Thyroid gland (tissue), 4 donors: ENCODE data around the gene RBP4. TPM values are rescaled to one million over a fixed set of nuclear protein-coding genes. Genes with fewer than 3 reads are reported as not detected.
A peak's percentile ranks its signal among the peaks of the same experiment; 100 is the strongest.

ENCODE experiments used
- DNase-seq, 2 donors: peaks; one replicate each; pipeline ENCODE4 v3.0.0-alpha.2; 2019
- H3K27ac ChIP-seq, 3 donors: fragments of 200-600 bp; sonication (generic); 1 replicate in 2 of 3; 2 replicates in 1 of 3; pipeline ENCODE4 v1.5.1; 2016 to 2019; ENCODE audit warnings: mild to moderate bottlenecking in 1 of 3, moderate library complexity in 1 of 3
- H3K27me3 ChIP-seq: fragments of 200-600 bp; sonication (generic); one replicate; pipeline ENCODE4 v1.5.1; 2019
- H3K36me3 ChIP-seq, 2 donors: fragments of 200-600 bp; sonication (generic); one replicate each; pipeline ENCODE4 v1.5.1; 2016 to 2019
- H3K4me1 ChIP-seq, 2 donors: fragments of 200-600 bp; sonication (generic); one replicate each; pipeline ENCODE4 v1.5.1; 2017 to 2019
- H3K4me3 ChIP-seq, 3 donors: fragments of 200-600 bp; sonication (generic); replicated peaks in 1 of 3; 1 replicate in 2 of 3; 2 replicates in 1 of 3; pipeline ENCODE4 v1.5.1; 2016; ENCODE audit warnings: mild to moderate bottlenecking in 1 of 3
- H3K9me3 ChIP-seq: fragments of 200-600 bp; sonication (generic); one replicate; pipeline ENCODE4 v1.5.1; 2017
- POLR2A ChIP-seq, 2 donors: fragments of 450-650 bp; IDR thresholded peaks; one replicate each; pipeline ENCODE4 v1.6.1; 2017; ENCODE audit warnings: antibody characterized with exemption in 2 of 2, mild to moderate bottlenecking in 2 of 2, moderate library complexity in 1 of 2
- WGBS, 2 donors: methylation state at CpG; one replicate each; pipeline ENCODE4 v1.1.5; 2017; 5-methylcytosine and 5-hydroxymethylcytosine counted together
- intact Hi-C: fragments of 100-400 bp; cut with DNase I; formaldehyde crosslinking; loops from one replicate; pipeline ENCODE4 v1.15.1; 2023
- total RNA-seq, 4 donors: library from RNA; depleted of rRNA; stranded (reverse); fragments of >200 nt; gene quantifications; one replicate each; pipeline ENCODE4 v1.2.3, GENCODE V29; 2016
- TF ChIP-seq, protein P1 (sequence below), 6 experiments: fragments of 200-600 bp in 3 of 6; fragments of 450-650 bp in 3 of 6; sonication (generic) in 3 of 6; IDR thresholded peaks; one replicate each; pipeline ENCODE4 v1.5.1; 2016 to 2019; ENCODE audit warnings: antibody characterized with exemption in 6 of 6, mild to moderate bottlenecking in 2 of 6, inconsistent platforms in 1 of 6, moderate library complexity in 1 of 6

RBP4 gene
- total RNA-seq, 4 donors from 2014 or later: 1.9 to 5.5 (median 5.3) TPM

DNA sequence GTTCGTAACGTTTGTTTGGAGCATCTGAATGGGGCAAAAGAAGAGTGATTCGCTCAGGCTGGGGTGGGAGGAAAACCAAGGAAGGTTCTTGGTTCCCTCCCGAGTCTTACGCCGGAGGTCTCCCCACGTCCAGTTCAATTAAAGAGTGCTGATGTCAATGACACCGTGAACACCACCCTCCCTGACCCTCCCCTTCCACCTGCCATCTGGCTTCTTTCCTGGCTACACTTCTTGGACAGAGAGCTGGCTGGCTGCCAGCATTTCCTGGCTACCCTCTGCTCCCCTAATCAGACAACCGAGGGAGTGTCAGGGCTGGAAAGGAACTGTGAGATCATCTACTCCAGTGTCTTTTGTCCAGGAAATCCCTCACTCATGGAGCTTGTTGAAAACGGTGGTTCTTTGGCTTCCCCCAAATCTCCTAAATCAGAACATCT, 58.7 kb downstream of the RBP4 start:
- Histone ChIP-seq H3K4me3 (no peak overlapping the region), H3K36me3 (no peaks in the 10 kb centered on the region), H3K9me3 (no peaks in the 10 kb centered on the region), H3K4me1 (peaks cover 4 to 6% of the 10 kb centered on the region in 2 donors), H3K27me3 (no peaks in the 10 kb centered on the region), H3K27ac (no peak overlapping the region)
- DNase-seq: peak; percentile 54 to 55
- 13 to 18% methylated on average over 10 of the region's 10 CpGs for WGBS, 2 donors
- intact Hi-C loops: no loop called here
- no peak for TF ChIP-seq POLR2A (IDR thresholded peaks at IDR 0.05)
- TF ChIP-seq, protein P1, sequence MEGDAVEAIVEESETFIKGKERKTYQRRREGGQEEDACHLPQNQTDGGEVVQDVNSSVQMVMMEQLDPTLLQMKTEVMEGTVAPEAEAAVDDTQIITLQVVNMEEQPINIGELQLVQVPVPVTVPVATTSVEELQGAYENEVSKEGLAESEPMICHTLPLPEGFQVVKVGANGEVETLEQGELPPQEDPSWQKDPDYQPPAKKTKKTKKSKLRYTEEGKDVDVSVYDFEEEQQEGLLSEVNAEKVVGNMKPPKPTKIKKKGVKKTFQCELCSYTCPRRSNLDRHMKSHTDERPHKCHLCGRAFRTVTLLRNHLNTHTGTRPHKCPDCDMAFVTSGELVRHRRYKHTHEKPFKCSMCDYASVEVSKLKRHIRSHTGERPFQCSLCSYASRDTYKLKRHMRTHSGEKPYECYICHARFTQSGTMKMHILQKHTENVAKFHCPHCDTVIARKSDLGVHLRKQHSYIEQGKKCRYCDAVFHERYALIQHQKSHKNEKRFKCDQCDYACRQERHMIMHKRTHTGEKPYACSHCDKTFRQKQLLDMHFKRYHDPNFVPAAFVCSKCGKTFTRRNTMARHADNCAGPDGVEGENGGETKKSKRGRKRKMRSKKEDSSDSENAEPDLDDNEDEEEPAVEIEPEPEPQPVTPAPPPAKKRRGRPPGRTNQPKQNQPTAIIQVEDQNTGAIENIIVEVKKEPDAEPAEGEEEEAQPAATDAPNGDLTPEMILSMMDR (IDR thresholded peaks at IDR 0.05): no peak

Other genes with a start within 250 kb of the RBP4 start
- 100 to 1,000 TPM in 2 of 4 donors, 10 to 100 TPM in 2; 72.3 to 210 (median 118) TPM for gene MYOF, start 118.9 kb downstream of the RBP4 start, total RNA-seq
- 1 to 10 TPM in 2 of 4 donors, under 1 TPM in 1, not detected in 1; 0.11 to 2.1 (median 1.0) TPM for gene CEP55, start 104.6 kb downstream of the RBP4 start, total RNA-seq
- gene FFAR4, start 34.6 kb downstream of the RBP4 start, total RNA-seq: under 1 TPM in 3 of 4 donors, not detected in 1; 0.15 to 0.78 (median 0.40) TPM
- not detected for gene PDE6C, start 11.3 kb upstream of the RBP4 start, total RNA-seq
- 100 to 1,000 TPM in 1 of 4 donors, 10 to 100 TPM in 3; 18.6 to 293 (median 27.8) TPM for gene FRA10AC1, start 101.4 kb upstream of the RBP4 start, total RNA-seq
- gene LGI1, start 156.7 kb upstream of the RBP4 start, total RNA-seq: not detected